Embryonic facial prominence (tissue), 1 donor: Measurements from ENCODE around the gene TGFB2.

Experiments used
- DNase-seq: peaks from one replicate; pipeline ENCODE4 v3.0.0-alpha.2; 2016; ENCODE audit errors: extremely low spot score

TGFB2 gene

DNA sequence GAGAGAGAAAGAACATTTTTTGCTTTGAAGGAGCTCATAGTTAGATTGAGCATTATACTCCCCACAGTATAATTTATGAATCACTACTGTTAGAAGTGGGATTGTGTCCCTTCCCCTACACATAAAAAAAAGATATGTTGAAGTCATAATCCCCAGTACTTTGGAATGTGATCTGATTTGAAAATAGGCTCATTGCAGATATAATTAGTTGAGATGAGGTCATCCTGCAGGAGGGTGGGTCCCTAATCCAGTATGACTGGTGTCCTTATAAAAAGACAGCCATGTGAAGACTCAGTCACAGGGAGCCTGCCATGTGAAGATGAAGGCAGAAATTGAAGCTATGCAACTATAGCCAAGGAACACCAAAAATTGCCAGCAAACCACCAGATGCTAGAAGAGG lies 76.4 kb downstream of the TGFB2 start:
- DNase-seq: no peak

DNA sequence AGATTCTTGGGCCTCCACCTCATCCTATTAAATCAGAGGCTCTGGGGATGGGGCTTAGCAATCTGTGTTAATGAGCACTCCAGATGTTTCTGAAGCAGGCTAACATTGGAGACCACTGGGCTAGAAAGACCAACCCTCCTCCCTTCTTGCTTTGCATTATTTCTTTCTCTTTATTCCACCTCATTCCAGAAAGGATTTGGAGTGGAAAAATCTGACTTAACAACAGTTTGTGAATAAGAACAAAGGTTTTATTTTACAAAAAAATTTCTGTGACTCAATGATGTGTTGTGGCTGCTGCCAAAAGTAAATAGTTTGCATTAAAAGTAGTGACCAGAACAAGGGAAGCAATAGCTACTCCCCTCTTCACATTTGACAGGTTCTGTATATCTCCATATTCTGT lies 79.4 kb downstream of the TGFB2 start:
- no peak for DNase-seq

DNA sequence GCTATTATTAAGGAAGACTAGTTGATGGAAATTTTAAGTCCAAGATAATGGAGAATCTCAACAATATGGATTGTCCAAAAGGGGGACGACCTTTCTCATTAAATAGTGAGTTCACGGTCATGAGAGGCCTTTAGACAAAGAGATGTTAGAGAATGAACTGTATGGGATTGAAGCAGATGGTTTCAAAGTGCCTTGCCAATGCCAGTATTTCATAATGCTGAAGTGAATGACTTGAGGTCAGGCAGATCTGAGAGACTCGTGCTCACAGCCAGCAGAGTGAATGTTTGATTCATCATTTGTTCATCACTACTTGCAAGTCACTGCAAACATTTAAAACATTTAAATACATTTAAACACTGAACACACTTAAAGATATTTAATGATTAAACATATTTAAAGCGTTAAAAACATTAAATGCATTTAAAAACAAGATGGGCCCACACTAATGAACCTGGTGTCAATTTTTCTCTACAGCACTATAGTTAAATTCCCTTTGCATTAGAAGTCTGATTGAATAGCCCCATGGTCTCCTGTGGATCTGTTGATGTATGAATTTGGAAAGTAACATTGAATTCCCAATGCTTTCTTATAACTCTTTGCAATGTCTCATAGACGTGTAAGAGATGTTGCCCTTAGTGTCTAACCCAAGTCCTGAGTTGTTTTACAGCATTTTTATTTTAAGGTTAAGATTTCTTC lies 80.7 kb downstream of the TGFB2 start:
- no peak for DNase-seq

DNA sequence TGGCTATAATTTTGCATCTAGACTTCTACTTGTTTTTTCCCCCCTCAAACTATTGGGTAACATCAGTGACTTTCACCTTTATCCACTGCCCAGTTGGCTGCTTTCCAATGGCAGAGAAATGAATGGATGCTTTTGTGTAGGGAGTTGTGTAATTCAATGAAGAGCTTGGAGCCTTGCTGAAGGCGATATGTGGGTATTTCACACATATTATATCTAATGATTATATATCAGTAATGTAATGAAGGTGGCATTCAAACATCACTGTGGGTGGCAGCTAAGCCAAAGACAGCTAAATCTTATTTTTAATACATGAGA lies 81.2 kb downstream of the TGFB2 start:
- DNase-seq: no peak

DNA sequence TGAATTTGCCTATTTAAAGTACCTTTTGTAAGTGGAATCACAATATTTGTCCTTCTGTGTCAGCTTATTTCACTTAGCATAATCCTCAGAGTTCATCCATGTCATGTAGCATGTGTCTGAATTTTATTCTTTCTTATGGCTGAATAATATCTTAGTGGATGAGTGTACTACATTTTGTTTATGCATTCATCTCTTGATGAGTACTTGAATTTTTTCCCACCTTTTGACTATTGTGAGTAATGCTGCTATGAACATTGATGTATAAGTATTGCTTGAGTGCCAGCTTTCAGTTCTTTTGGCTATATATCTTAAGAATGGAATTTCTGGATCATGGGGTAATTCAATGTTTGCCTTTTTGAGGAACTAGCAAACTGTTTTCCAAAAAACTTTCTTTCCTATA lies 84.2 kb downstream of the TGFB2 start:
- no peak for DNase-seq

DNA sequence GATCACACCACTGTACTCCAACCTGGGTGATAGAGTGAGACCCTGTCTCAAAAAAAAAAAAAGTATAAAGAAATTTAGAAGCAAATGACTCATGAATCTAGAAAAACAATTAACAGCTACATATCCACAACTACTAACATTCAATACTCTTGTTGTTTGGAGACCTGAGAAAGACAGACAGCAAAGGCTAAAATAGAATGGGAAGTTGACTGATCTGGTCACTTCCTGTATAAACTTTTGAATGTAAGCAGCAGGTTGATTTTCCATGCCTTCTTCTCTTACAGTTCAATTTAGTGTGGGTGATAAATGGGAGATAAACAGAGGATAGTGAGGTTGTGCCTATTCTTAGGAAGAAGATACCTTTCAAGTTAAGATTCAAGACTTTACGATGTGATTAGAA lies 85.2 kb downstream of the TGFB2 start:
- DNase-seq: no peak

DNA sequence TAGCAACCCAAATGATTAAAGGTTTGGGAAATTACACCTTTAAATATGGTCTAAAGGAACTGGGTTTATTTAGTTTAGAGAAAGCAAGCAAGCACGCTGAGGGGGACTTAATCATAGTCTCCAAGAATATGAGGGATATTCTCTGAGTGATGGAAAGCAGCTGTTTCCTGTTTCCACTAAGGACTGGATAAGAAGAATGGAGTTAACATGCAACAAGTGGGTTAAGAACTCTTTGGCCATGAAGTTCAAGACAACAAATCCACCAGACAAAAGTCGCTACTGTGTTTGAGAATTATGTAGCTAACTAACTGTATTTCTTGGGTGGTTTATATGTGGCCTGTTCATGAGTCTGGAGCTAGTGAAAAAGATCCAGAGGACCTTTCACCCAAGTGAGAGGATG lies 85.7 kb downstream of the TGFB2 start:
- DNase-seq: no peak

DNA sequence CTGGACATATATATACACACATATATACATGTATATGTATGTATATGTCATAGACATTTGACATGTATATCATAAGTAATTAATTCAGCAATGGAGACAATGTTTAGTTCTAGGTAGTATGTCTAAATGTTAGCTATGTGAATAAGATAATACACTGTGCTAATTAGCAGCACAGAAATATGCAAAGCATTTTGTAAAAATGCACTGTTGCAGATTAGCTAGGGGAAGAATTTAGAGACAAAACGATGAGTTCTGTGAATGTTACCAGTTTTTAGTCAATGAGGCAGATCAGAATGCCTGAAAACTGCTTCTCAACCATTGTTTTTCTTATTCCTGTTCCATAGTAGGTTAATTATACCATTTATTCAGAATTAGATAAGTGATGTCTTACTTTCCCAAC lies 86.3 kb downstream of the TGFB2 start:
- DNase-seq: no peak

DNA sequence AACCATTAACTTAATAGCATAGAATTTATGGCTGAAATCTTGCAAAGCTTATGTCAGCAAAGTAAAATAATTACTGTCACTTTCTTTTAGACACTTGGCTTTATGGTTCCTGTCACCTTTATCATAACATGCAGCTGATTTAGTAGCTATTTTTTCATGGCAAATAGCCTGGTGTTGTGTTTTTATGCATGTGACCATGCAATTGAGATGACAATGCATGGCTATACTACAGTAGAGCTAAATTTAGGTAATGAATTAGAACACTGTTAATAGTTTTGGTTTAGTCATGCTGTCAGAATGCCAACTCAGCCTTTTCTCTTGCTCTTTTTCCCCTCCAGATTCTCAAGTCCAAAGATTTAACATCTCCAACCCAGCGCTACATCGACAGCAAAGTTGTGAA lies 88.6 kb downstream of the TGFB2 start:
- DNase-seq: no peak

DNA sequence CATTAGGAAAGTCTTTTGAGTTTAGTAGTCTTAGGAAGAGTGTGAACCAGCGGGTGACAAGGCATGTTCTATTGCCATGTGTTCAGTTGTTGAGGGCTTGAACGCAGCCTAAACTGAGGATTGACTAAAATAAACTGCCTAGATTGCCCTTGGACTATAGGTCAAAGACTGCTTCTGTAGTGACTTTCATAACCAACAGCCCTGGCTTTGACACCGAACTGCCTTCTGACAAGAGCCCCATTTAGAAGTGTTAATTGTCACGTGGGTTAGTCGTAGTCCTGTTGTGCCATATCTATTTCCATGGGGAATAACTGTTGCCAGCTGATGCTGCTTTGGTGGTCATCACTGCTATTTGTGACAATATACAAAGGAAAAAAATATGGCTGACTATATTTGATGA lies 90.4 kb downstream of the TGFB2 start:
- no peak for DNase-seq

DNA sequence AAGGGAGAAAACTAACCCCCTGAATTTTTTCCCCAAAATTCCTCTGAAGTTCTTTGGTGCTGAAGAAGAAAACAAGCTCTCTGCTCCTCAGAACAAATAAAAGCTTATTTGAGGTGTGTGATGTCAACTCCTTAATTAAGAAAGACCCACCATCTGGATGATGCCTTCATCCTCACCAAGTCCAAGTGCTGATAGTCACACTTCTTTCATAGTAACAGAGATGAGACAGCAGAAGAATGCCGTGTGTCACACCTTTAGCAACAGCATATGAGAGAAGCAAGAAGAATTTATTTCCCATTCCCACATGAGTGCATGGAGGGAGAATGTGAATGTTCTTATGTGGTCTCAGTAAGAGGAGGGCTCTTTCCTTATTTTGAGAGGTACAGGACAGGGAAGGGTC lies 91.2 kb downstream of the TGFB2 start:
- no peak for DNase-seq

DNA sequence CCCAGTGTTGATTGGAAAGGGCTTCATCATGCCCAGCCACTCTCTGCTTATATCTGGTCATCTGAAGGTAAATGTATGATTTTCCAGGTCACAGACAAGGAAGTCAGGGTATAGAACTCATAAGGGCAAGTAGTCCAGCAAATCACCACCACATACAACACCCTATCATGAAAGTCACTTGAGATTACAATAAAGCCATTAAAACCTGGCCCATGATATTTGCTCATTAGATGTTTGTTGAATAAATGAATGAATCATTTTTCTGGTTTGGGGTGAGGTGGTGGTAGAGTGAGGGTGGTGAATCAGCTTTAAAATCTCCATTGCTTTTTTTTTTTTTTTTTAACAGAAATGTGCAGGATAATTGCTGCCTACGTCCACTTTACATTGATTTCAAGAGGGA lies 91.9 kb downstream of the TGFB2 start:
- no peak for DNase-seq

DNA sequence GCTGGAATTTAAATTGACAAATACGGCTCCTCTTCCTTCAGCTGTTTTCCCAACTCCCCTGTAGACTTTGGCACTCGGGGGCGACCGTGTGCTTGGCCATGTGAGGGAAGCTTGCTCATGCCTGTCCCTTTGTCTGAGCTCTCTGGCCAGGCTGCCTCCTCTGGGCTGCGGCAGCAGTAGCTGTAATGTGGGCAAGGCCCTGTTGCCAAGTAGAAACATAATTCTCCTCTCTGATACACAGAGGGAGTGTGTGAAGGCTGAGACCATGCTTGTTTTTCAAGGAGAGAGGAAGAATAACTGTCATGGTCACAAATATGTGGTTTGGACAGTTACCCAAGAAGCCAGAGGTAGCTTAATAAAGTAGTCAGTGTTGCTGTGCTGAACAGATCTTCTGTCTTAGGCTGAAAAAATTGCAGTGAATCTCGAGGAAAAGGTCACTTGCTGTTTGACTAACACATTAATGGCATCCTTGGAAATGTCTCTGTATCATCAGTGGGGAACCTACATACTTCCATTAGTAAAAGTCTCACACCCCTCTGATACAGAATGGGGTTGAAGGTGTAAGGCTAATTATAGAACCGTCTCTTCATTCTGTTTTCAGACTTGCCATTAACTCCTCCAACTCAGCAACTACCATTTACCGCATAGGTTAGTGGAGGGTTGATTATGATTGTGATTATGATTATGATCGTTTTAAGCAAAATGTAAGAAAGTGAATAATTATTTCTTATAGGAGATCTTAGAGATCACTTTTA lies 94.6 kb downstream of the TGFB2 start:
- no peak for DNase-seq

DNA sequence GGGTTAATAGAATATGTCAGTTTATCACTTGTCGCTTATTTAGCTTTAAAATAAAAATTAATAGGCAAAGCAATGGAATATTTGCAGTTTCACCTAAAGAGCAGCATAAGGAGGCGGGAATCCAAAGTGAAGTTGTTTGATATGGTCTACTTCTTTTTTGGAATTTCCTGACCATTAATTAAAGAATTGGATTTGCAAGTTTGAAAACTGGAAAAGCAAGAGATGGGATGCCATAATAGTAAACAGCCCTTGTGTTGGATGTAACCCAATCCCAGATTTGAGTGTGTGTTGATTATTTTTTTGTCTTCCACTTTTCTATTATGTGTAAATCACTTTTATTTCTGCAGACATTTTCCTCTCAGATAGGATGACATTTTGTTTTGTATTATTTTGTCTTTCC lies 98.1 kb downstream of the TGFB2 start:
- no peak for DNase-seq

DNA sequence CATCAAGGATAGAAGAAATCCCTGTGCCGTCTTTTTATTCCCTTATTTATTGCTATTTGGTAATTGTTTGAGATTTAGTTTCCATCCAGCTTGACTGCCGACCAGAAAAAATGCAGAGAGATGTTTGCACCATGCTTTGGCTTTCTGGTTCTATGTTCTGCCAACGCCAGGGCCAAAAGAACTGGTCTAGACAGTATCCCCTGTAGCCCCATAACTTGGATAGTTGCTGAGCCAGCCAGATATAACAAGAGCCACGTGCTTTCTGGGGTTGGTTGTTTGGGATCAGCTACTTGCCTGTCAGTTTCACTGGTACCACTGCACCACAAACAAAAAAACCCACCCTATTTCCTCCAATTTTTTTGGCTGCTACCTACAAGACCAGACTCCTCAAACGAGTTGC lies 99.0 kb downstream of the TGFB2 start:
- DNase-seq: no peak

DNA sequence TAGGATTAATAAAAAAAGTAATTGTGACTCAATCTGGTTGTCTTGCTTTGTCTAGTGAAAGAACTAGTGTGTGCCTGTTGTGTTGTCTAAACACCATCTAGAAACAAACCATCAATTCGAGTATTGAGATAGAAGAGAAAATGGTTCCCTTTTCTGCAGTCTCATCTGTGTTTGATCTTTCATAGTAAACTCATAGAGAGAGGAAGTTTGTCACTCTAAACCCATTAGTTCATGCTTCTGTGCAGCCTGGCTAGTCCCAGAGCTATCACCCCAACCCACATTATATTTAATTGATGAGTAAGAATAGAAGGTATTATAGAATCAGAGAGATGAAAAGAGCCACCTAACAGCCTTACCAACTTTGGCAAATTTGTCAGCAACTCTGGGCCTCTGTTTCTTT lies 99.5 kb downstream of the TGFB2 start:
- no peak for DNase-seq

DNA sequence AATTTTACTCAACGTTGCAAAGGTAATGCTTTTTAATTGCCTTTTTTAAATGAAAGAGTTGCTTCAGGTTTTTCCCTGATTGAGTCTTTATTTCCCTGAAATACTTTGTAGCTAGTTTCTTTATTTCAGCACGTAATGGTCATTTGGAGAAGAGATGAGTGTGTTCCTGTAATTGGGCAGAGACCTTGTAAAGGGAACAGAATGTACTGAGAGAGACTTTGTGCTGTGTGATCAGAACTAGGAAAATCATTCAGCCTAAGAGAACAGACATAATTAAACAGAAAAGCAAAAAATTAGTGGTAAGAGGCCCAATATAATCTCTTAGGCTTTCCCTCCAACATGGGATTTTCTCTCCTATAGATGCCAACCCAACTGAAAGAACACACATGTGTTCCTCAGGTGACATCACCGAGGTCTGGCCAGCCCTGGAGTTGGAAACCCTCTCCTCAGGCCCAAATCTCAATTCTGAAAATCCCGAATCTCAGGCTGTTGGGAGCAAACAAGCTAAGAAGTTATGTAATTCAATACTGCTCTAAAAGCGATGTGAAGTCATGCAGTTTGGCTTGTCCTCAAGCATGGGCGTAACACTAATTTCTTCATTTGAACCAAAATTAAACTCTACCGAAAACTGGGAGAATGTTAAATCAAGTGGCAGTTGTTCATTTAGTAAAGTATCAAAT lies 102.0 kb downstream of the TGFB2 start:
- no peak for DNase-seq

DNA sequence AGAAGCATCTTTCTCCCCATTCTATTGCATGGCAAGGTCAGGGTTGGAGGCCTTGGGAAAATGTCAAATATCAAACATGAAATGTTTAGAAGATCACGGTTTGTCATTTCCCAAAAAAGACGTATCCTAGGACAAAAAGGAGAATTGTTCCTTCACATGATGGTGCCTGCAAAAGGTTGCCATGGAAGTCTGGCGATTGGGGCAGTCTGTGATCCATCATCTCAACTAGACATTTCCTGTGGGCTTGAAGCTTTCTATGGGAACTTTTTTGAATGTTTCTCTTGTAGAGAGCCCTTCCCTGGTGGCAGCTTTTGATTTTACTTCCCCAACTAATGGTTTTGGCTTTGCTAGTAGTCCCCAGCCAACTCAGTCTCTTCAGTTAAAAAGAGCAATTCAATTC lies 106.3 kb downstream of the TGFB2 start:
- no peak for DNase-seq

DNA sequence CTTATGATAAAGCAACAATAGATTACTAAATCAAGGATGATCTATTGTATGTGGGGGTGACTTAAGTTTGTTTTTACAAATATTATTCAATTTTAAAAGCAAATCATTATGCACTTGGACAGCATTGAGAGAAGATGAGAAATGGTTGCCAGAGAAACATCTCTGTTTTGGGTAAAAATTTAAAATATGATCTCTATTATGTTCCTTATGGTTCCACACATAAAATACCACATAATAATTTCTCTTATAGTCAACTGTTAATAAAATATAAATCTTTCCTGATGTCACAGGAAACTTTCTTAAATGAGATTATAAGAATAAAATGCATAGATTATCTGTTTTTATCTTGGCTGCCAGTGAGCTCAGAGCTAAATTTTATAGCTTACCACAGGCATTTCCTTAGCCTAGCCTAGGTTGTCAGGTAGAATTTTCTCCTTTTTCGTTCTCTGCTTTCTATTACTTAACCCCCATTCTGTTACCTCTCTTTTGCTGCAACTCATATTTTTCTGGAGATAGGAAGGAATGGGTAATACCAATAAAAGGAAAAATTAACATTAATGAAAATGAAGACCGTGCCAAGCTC lies 109.7 kb downstream of the TGFB2 start:
- no peak for DNase-seq

DNA sequence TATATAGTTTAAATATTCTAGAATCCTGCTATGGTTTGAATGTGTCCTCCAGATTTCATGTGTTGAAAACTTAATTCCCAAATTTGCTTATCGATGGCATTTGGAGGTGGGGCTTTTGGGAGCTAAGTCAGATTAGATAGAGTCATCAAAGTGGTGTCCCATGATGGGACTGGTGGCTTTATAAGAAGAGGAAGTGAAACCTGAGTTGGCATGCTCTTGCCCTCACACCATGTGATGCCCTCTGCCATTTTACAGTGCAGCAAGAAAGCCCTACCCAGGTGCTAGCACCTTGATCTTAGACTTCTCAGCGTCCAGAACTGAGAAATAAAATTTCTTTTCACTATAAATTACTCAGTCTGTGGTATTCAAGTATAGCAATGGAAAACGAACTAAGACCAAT lies 111.3 kb downstream of the TGFB2 start:
- no peak for DNase-seq

DNA sequence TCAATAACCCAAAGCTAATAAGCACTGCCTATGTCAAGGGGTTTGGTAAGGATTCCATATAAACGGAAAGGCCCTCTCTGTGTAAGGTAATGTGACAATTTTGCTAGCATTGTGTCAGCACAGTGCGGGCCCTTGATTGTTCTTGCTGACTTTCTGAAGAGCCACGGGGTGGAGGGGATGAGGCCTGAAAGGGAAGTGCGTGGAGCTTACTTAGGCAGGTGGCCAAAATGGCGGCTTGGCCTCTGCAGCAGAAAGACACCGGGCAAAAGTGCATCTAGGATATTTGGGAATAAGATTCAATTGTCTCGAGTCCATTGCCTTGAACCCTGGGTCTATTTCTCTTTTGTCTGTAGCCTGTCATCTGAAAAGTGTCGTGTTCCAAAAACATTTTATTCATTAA lies 114.3 kb downstream of the TGFB2 start:
- no peak for DNase-seq

DNA sequence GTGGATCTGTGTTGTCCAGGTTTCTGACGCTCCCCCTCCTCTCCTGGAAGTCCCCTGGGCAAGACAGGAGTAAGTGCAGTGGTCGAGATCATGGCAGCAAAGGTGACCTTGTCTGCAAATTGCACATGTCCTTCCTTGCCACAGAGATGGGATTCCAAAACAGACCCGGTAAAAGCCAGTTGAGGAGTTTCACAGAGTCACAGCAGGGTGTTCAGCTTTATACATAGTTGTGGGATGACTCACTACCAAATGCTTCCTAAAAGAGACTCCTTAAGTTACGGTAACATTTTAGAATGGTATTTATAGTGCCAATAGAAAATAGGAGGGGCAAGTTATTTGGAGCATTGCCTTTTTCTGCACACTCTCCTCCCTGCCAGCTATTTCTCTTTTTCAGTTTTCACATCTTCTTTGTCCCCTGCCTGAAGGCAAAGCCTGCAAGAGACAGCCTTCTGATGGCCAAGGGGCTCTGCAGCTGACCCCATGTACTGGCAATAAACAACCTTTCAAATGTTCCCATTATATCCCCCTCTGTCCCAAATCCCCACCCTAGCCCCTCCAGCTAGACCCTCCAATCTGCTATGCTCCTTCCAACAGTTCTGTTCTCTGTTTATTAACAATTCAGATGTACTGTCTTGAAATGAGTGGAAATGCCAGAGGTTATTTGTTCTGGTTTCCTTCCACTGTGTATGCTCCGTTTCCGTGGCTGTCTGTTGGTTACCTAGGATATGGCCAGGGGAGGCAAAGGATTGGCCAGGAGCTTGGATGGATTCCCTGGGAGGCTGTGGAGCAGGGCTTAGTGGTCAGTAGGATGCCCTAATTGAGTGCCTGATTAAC lies 115.0 kb downstream of the TGFB2 start:
- peak; percentile 75 for DNase-seq
